ENCODE results near the gene F7. TPM values are rescaled to one million over a fixed set of nuclear protein-coding genes. Genes with fewer than 3 reads are reported as not detected.
A peak's percentile ranks its signal among the peaks of the same experiment; 100 is the strongest.

F7 gene
- total RNA-seq, 5 donors from 2014 or later (not counting 1 experiment from before 2014, with no cell fraction given), result 0.13 to 0.23 (median 0.23) TPM; not detected in 2

DNA sequence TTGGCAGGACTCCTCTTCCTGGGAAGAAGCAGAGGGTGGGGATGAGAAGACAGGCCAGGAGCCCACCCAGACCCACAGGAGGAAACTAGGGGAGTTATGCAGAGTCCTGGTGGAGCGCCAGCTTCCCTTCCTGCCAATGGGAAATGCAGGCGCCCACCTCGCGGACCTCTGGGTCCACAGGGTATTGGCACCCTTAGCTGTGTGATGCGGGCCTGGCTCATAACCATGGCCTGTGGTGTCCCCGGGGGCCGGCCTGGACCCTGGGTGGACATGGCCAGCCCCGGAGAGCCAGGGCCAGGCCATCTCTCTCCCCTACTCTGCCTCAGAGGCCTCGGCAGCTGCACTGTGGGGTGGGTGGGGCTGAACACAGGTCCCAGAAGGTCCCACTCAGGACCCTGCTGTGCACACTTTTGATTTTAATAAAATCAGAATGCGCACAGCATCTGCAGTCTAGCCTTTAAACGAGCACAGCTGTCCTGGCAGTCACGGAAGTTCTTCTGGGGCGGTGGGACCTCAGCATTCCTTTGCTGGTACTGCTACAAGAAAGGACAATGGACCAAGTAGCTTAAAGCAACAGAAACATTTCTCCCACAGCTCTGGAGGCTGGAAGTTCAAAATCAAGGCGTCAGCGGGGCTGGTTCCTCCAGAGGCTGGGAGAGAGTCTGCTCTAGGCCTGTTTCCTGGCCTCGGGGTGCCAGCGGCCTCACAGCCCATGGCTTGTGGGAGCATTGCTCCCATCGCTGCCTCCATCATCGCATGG lies 18.8 kb downstream of the F7 start:
- H3K4me1 ChIP-seq (ENCODE audit: control insufficient read depth in 1 of 2, extremely low read depth in 1 of 2, insufficient read depth in 2 of 2, low read length in 2 of 2), result peaks cover 0 to 1% of the 10 kb centered on the region in 2 experiments
- POLR2A ChIA-PET, result no interaction called here
- no peaks in the 10 kb centered on the region for H3K36me3 Mint-ChIP-seq

GRCh38 chr13:113125506-113126264 lies 20.1 kb downstream of the F7 start:
- H3K36me3 Mint-ChIP-seq, result no peaks in the 10 kb centered on the region
- WGBS (ENCODE audit: insufficient coverage), result 83% methylated on average over 14 of the region's 19 CpGs
- no peak overlapping the region for H3K27ac Mint-ChIP-seq
- DNase-seq (no peak), ATAC-seq (replicated peaks in 1 of 4) (peak in 1 of 4 experiments; percentile 19)
- no peak overlapping the region for H3K4me3 Mint-ChIP-seq
- peaks cover 0 to 53% of the 10 kb centered on the region in 2 experiments for H3K27me3 ChIP-seq (replicated peaks in 1 of 2; ENCODE audit: control insufficient read depth in 2 of 2, extremely low read depth in 1 of 2, insufficient read depth in 2 of 2, low read length in 1 of 2)
- H3K4me1 Mint-ChIP-seq, result peaks cover 0 to 5% (median 0%) of the 10 kb centered on the region in 3 donors
- no peaks in the 10 kb centered on the region for H3K9me3 ChIP-seq
- ChIA-PET POLR2A (no interaction called here), CTCF (no interaction called here)
- no peaks in the 10 kb centered on the region for H3K9me3 Mint-ChIP-seq
- peaks cover 0 to 11% of the 10 kb centered on the region in 2 experiments for H3K4me1 ChIP-seq (ENCODE audit: control insufficient read depth in 1 of 2, extremely low read depth in 1 of 2, insufficient read depth in 2 of 2, low read length in 2 of 2)
- H3K27me3 Mint-ChIP-seq, result peaks cover 28 to 34% of the 10 kb centered on the region in 2 donors
- no peak overlapping the region for H3K27ac ChIP-seq (ENCODE audit: low read length)
- H3K36me3 ChIP-seq (ENCODE audit: control insufficient read depth in 2 of 2, extremely low read depth in 1 of 2, insufficient read depth in 1 of 2, low read length in 1 of 2), result no peaks in the 10 kb centered on the region
- H3K4me3 ChIP-seq (ENCODE audit: control insufficient read depth in 1 of 2, extremely low read depth in 1 of 2, low read length in 1 of 2), result no peak overlapping the region

More for the DNA sequence above, 18.8 kb downstream of the F7 start:
- H3K27me3 ChIP-seq (replicated peaks in 1 of 2; ENCODE audit: control insufficient read depth in 2 of 2, extremely low read depth in 1 of 2, insufficient read depth in 2 of 2, low read length in 1 of 2), result peaks cover 0 to 48% of the 10 kb centered on the region in 2 experiments
- CTCF ChIA-PET, result no interaction called here
- H3K4me3 ChIP-seq (ENCODE audit: control insufficient read depth in 1 of 2, extremely low read depth in 1 of 2, low read length in 1 of 2), result no peak overlapping the region
- H3K27ac Mint-ChIP-seq, result no peak overlapping the region
- WGBS (ENCODE audit: insufficient coverage), result 96% methylated on average over 14 of the region's 19 CpGs
- no peaks in the 10 kb centered on the region for H3K36me3 ChIP-seq (ENCODE audit: control insufficient read depth in 2 of 2, extremely low read depth in 1 of 2, insufficient read depth in 1 of 2, low read length in 1 of 2)
- H3K4me1 Mint-ChIP-seq, result peaks cover 0 to 5% (median 0%) of the 10 kb centered on the region in 3 donors
- no peak overlapping the region for H3K27ac ChIP-seq (ENCODE audit: low read length)
- H3K9me3 ChIP-seq, result no peaks in the 10 kb centered on the region
- H3K27me3 Mint-ChIP-seq, result peaks cover 28 to 36% of the 10 kb centered on the region in 2 donors
- DNase-seq (no peak), ATAC-seq (replicated peaks in 1 of 4) (no peak)
- H3K9me3 Mint-ChIP-seq, result no peaks in the 10 kb centered on the region
- H3K4me3 Mint-ChIP-seq, result no peak overlapping the region

- no peaks in the 10 kb centered on the region for H3K36me3 ChIP-seq (ENCODE audit: control insufficient read depth in 2 of 2, extremely low read depth in 1 of 2, insufficient read depth in 1 of 2, low read length in 1 of 2)
- WGBS (ENCODE audit: insufficient coverage), result 83% methylated on average over 12 of the region's 18 CpGs
- H3K27me3 Mint-ChIP-seq, result peaks cover 28 to 34% of the 10 kb centered on the region in 2 donors
- H3K27ac ChIP-seq (ENCODE audit: low read length), result no peak overlapping the region
- CTCF ChIA-PET, result no interaction called here
- H3K27me3 ChIP-seq (replicated peaks in 1 of 2; ENCODE audit: control insufficient read depth in 2 of 2, extremely low read depth in 1 of 2, insufficient read depth in 2 of 2, low read length in 1 of 2), result peaks cover 3 to 47% of the 10 kb centered on the region in 2 experiments
- no peak overlapping the region for H3K27ac Mint-ChIP-seq
- POLR2A ChIA-PET, result interaction anchor here in 1 of 2 donors (0.5 kb wide), 1 partner anchor 38 kb away, joined by 4 read pairs; no protein-coding TSS in a partner anchor
- no peaks in the 10 kb centered on the region for H3K36me3 Mint-ChIP-seq
- H3K4me3 Mint-ChIP-seq, result no peak overlapping the region
- H3K9me3 ChIP-seq, result no peaks in the 10 kb centered on the region
- no peak overlapping the region for H3K4me3 ChIP-seq (ENCODE audit: control insufficient read depth in 1 of 2, extremely low read depth in 1 of 2, low read length in 1 of 2)
- no peaks in the 10 kb centered on the region for H3K9me3 Mint-ChIP-seq
- no peak for DNase-seq
- no peak for ATAC-seq (replicated peaks in 1 of 4)
- H3K4me1 ChIP-seq (ENCODE audit: control insufficient read depth in 1 of 2, extremely low read depth in 1 of 2, insufficient read depth in 2 of 2, low read length in 2 of 2), result peaks cover 0 to 11% of the 10 kb centered on the region in 2 experiments
- peaks cover 0 to 5% (median 0%) of the 10 kb centered on the region in 3 donors for H3K4me1 Mint-ChIP-seq
These were observed 20.9 kb downstream of the F7 start for GRCh38 chr13:113126265-113127150.

DNA sequence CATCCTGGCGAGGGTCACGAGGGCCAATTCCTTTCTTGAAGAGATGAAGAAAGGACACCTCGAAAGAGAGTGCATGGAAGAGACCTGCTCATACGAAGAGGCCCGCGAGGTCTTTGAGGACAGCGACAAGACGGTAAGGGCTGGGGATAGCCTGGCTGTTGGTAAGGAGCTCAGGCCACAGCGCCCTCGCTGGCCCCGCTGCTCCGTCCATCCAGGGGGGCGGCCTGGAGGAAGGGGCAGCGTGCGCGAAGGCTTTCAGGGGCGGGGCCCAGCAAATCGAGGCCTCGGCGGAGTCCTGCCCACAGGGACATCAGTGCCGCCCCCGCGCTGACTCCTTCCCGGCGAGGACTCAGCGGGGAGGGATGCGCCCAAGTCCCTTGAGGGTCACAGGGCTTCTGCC lies 23.9 kb downstream of the F7 start:
- Histone ChIP-seq H3K4me3 (ENCODE audit: control insufficient read depth in 1 of 2, extremely low read depth in 1 of 2, low read length in 1 of 2) (peak overlapping the region; percentile 42 to 46), H3K36me3 (ENCODE audit: control insufficient read depth in 2 of 2, extremely low read depth in 1 of 2, insufficient read depth in 1 of 2, low read length in 1 of 2) (no peaks in the 10 kb centered on the region), H3K4me1 (ENCODE audit: control insufficient read depth in 1 of 2, extremely low read depth in 1 of 2, insufficient read depth in 2 of 2, low read length in 2 of 2) (peaks cover 0 to 11% of the 10 kb centered on the region in 2 experiments), H3K27me3 (replicated peaks in 1 of 2; ENCODE audit: control insufficient read depth in 2 of 2, extremely low read depth in 1 of 2, insufficient read depth in 2 of 2, low read length in 1 of 2) (peaks cover 6 to 34% of the 10 kb centered on the region in 2 experiments), H3K27ac (ENCODE audit: low read length) (no peak overlapping the region), H3K9me3 (no peaks in the 10 kb centered on the region)
- H3K36me3 Mint-ChIP-seq, result no peaks in the 10 kb centered on the region
- WGBS (ENCODE audit: insufficient coverage), result 76% methylated on average over 21 of the region's 27 CpGs
- POLR2A ChIA-PET, result no interaction called here
- H3K4me1 Mint-ChIP-seq, result peaks cover 0 to 5% (median 0%) of the 10 kb centered on the region in 3 donors
- DNase-seq (no peak), ATAC-seq (replicated peaks in 1 of 4) (no peak)
- H3K27ac Mint-ChIP-seq, result no peak overlapping the region
- peaks cover 28 to 30% of the 10 kb centered on the region in 2 donors for H3K27me3 Mint-ChIP-seq
- peak overlapping the region in 1 of 3 donors; percentile 75 for H3K4me3 Mint-ChIP-seq
- CTCF ChIA-PET, result no interaction called here
- H3K9me3 Mint-ChIP-seq, result no peaks in the 10 kb centered on the region

- no peaks in the 10 kb centered on the region for H3K9me3 Mint-ChIP-seq
- no peak overlapping the region for H3K27ac Mint-ChIP-seq
- ATAC-seq (replicated peaks in 1 of 4) (peak in 3 of 4 experiments; percentile 27 to 64 (median 63)), DNase-seq (peak in 7 of 35 experiments; percentile 18 to 31 (median 22))
- ChIA-PET POLR2A (no interaction called here), CTCF (no interaction called here)
- peaks cover 6 to 31% of the 10 kb centered on the region in 2 experiments for H3K27me3 ChIP-seq (replicated peaks in 1 of 2; ENCODE audit: control insufficient read depth in 2 of 2, extremely low read depth in 1 of 2, insufficient read depth in 2 of 2, low read length in 1 of 2)
- WGBS (ENCODE audit: insufficient coverage), result 32% methylated on average over 42 of the region's 60 CpGs
- H3K4me3 Mint-ChIP-seq, result peak overlapping the region in 2 of 3 donors; percentile 37 to 75
- H3K36me3 Mint-ChIP-seq, result no peaks in the 10 kb centered on the region
- peak overlapping the region; percentile 42 to 46 for H3K4me3 ChIP-seq (ENCODE audit: control insufficient read depth in 1 of 2, extremely low read depth in 1 of 2, low read length in 1 of 2)
- no peaks in the 10 kb centered on the region for H3K36me3 ChIP-seq (ENCODE audit: control insufficient read depth in 2 of 2, extremely low read depth in 1 of 2, insufficient read depth in 1 of 2, low read length in 1 of 2)
- peaks cover 0 to 11% of the 10 kb centered on the region in 2 experiments for H3K4me1 ChIP-seq (ENCODE audit: control insufficient read depth in 1 of 2, extremely low read depth in 1 of 2, insufficient read depth in 2 of 2, low read length in 2 of 2)
- H3K27ac ChIP-seq (ENCODE audit: low read length), result no peak overlapping the region
- H3K27me3 Mint-ChIP-seq, result peaks cover 28 to 30% of the 10 kb centered on the region in 2 donors
- H3K4me1 Mint-ChIP-seq, result peaks cover 0 to 5% (median 0%) of the 10 kb centered on the region in 3 donors
- no peaks in the 10 kb centered on the region for H3K9me3 ChIP-seq
These were observed 24.5 kb downstream of the F7 start for GRCh38 chr13:113129921-113130750.

Measured in T-cell (primary cell).